Epithelial cell of proximal tubule (primary cell): ENCODE data around the gene VASH2. TPM values are rescaled to one million over a fixed set of nuclear protein-coding genes. Genes with fewer than 3 reads are reported as not detected.
"Not testable (repeated sequence)": the region's sequence is repeated elsewhere in the genome, so short reads cannot be mapped to it uniquely, and the experiment has no call there.

Source experiments
- DNase-seq: peaks from one replicate; pipeline ENCODE4 v3.0.0-alpha.2; 2011; ENCODE audit warnings: low read depth
- H3K4me3 ChIP-seq: 2 replicates; pipeline ENCODE4 v1.5.1; 2011; ENCODE audit warnings: low read depth, mild to moderate bottlenecking, low read length
- total RNA-seq: library from RNA; depleted of rRNA; stranded (reverse); fragments of >200 nt; gene quantifications from 2 replicates; pipeline ENCODE4 v1.2.3, GENCODE V29; 2015
- TF ChIP-seq, protein P1 (sequence below): conservative IDR thresholded peaks from 2 replicates; pipeline ENCODE4 v1.5.1; 2012; ENCODE audit warnings: low read depth, mild to moderate bottlenecking, low read length

VASH2 gene
- total RNA-seq = 0.63 and 3.3 TPM in 2 replicates

GRCh38 chr1:212950243-212951125 lies at the start of gene VASH2:
Gene VASH2, plus strand, starts transcription at chr1:212950541. Its CDS starts 1,002 bp downstream, at chr1:212951543.
- no peak for DNase-seq
- H3K4me3 ChIP-seq = peak within 1 kb of the TSS; percentile 57
- TF ChIP-seq, protein P1, sequence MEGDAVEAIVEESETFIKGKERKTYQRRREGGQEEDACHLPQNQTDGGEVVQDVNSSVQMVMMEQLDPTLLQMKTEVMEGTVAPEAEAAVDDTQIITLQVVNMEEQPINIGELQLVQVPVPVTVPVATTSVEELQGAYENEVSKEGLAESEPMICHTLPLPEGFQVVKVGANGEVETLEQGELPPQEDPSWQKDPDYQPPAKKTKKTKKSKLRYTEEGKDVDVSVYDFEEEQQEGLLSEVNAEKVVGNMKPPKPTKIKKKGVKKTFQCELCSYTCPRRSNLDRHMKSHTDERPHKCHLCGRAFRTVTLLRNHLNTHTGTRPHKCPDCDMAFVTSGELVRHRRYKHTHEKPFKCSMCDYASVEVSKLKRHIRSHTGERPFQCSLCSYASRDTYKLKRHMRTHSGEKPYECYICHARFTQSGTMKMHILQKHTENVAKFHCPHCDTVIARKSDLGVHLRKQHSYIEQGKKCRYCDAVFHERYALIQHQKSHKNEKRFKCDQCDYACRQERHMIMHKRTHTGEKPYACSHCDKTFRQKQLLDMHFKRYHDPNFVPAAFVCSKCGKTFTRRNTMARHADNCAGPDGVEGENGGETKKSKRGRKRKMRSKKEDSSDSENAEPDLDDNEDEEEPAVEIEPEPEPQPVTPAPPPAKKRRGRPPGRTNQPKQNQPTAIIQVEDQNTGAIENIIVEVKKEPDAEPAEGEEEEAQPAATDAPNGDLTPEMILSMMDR = no peak

DNA sequence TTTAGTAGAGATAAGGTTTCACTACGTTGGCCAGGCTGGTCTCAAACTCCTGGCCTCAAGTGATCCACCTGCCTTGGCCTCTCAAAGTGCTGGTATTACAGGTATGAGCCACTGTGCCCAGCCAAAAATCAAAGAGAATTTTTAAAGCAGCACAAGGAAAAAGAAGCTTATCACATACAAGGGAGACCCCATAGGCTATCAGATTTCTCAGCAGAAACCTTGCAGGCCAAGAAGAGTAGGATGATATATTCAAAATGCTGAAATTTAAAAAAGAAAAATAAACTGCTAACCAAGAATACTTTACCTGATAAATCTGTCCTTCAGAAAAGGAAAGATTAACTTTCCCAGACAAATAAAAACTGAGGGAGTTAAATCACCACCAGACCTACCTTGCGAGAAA lies 49.1 kb upstream of the VASH2 start:
- TF ChIP-seq, protein P1 = no peak
- no peak for DNase-seq

DNA sequence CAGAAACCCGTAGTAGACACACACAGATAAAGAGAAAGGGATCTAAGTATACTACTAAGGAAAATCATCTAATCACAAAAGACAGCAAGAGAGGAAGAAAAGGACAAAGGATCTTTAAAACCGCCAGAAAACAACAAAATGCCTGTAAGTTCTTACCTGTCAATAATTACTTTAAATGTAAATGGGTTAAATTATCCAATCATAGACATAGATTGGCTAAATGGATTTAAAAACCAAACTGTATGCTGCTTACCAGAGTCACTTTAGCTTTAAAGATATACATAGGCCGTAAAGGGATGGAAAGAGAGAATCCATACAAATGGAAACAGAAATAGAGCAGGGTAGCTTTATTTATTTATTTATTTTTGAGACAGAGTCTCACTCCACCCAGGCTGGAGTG lies 48.3 kb upstream of the VASH2 start:
- no peak overlapping the region for H3K4me3 ChIP-seq
- TF ChIP-seq, protein P1 = no peak
- DNase-seq = no peak

More for the DNA sequence above, 49.1 kb upstream of the VASH2 start:
- no peak overlapping the region for H3K4me3 ChIP-seq

GRCh38 chr1:212903664-212904063 lies 46.7 kb upstream of the VASH2 start:
- TF ChIP-seq, protein P1 = no peak
- no peak for DNase-seq
- H3K4me3 ChIP-seq = no peak overlapping the region

- not testable (repeated sequence) for H3K4me3 ChIP-seq, DNase-seq
These were observed 42.3 kb upstream of the VASH2 start for GRCh38 chr1:212908071-212908470.

DNA sequence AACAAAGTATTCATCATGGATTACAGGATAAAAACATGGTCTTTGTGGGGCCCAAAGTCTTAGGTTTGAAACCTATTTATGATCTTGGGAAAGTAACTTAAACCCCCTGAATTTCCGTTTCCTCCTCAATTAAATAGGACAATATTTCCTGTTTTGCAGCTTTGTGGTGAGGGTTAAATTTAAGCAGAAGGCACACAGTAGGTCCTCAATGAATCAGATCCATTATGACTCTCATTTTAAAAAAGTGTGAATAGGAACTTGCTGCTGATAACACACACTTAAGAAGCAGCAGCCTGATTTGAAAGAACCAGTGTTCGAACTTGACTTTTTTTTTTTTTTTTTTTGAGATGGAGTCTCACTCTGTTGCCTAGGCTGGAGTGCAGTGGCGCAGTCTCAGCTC lies 41.4 kb upstream of the VASH2 start:
- DNase-seq = no peak
- H3K4me3 ChIP-seq = no peak overlapping the region
- TF ChIP-seq, protein P1 = no peak

DNA sequence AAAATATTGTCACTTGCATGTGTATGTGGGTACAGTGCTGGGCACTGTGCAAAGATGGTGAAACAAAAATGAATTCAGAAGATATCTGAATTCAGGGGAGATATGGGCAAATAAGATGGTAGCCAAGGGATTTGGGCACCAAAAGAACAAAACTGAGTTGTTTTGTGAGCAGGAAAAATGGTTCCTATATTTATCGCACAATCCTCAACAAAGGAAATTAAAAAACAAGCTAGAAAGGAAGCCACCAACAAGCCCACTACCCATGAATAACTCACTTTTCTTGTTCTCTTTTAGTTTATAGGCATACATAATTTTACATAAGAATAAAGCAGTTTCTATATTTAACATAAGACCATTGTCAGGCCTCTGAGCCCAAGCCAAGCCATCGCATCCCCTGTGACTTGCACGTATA lies 40.7 kb upstream of the VASH2 start:
- no peak overlapping the region for H3K4me3 ChIP-seq
- TF ChIP-seq, protein P1 = no peak
- DNase-seq = no peak

GRCh38 chr1:212910213-212910612 lies 40.1 kb upstream of the VASH2 start:
- H3K4me3 ChIP-seq, DNase-seq: not testable (repeated sequence)

- DNase-seq, H3K4me3 ChIP-seq: not testable (repeated sequence)
These were observed 36.7 kb upstream of the VASH2 start for GRCh38 chr1:212913638-212914037.

DNA sequence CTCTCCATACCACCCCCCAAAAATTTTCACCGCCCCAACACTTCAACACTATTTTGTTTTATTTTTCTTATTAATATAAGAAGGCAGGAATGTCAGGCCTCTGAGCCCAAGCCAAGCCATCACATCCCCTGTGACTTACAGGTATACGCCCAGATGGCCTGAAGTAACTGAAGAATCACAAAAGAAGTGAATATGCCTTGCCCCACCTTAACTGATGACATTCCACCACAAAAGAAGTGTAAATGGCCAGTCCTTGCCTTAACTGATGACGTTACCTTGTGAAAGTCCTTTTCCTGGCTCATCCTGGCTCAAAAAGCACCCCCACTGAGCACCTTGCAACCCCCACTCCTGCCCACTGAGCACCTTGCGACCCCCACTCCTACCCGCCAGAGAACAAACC lies 36.2 kb upstream of the VASH2 start:
- H3K4me3 ChIP-seq, DNase-seq: not testable (repeated sequence)
